ENCODE results near the gene NT5DC2.
A peak's percentile ranks its signal among the peaks of the same experiment; 100 is the strongest.

The NT5DC2 gene
- 11.3 to 14.8 reads per million in 2 donors for total RNA-seq

DNA sequence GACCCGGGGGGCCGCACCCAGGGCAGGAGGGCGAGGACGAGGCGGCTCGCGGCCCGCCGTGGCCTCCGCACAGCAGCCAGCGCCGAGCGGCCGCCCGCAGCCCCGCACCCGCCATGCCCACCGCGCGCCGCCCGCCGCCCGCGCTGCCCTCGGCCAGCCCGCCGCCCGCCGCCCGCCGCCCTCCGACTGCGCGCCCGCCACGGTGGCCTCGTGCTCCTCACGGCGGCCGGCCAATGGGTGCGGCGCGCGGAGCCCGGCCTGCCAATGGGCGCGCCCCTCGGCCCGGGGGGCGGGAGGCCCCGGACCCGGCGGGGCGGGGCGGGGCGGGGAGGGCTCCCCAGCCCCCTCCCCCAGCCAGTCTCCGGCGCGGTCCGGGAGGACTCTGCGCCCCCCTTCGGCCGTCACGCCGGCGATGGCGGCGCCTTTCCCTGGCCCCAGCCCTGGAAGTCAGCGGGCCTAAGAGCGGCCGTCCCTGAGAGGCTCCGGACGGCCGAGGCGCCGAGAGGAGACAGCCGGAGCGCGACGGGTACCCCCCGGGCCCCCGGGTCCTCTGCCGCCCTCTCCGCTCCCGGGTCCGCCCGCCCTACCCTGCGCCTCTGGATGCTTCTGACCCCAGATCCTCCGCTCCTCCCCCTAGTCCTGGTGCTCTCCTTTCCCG is at the start of gene NT5DC2:
TSS of gene NT5DC2 (minus strand) at position 235 of the 658 bp plus-strand sequence. CDS start at position 115, 120 bp downstream.
- DNase-seq = peak; percentile 62

DNA sequence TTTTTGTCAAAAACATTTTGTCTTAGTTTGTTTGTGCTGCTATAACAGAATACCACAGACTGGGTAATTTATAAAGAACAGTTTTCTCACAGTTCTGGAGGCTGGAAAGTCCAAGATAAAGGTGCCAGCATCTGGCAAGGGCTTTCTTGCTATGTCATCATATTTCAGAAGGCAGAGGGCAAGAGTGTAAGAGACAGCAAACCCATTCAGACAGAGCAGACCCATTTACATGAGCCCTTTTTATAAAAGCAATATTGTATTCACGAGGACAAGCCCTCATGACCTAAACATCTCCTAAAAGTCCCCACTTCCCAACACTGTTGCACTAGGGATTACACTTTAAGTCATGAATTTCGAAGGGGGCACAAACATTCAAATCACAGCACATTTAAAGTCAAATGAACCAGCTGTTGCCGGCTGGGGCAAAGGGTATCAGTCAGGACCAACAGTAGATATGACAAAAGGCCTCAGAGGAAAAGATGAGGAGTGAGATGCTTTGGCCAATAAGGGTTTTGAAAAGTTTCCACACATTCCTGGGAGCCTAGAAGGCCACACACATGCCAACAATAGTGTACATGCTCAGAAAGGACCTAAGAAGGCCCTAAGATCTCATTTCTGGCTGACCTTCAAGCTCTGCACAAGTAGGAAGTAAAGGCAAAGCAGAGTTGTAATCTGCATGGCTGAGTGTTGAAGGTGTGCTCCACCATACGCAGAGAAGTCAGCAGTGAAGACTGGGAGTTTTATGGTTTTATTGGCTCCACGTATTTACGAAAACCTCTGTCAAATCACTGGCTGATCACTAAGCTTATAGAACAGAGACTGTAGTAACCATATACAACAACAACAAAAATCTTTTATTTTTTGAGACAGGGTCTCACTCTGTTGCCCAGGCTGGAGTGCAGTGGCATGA is 40.7 kb upstream of the NT5DC2 start:
- no peak for DNase-seq

DNA sequence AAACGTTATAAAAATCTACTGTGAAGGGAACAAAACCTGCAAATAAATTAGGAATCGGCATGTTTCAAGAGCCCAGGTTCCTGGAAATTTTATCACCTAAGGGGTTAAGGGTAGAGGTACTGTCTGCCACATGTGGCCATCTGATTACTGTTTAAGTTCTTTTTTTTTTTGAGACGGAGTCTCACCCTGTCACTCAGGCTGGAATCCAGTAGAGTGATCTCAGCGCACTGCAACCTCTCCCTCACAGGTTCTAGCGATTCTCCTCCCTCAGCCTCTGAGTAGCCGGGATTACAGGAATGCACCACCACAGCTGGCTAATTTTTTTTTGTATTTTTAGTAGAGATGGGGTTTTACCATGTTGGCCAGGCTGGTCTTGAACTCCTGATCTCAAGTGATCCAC is 38.6 kb upstream of the NT5DC2 start:
- DNase-seq = no peak

DNA sequence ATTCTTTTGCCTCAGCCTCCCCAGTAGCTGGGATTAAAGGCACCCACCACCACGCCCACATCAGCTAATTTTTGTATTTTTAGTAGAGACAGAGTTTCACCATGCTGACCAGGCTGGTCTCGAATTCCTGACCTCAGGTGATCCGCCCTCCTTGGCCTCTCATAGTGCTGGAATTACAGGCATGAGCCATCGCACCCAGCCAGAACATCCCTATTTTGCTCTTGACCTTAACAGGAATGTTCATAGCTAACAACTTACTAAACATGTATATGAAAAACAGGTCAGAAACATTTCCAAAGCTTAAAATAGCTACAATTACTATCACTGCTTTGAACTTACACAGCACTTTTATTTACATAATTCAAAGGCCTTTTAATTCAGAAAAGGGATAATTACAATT is 36.4 kb upstream of the NT5DC2 start:
- DNase-seq = no peak

DNA sequence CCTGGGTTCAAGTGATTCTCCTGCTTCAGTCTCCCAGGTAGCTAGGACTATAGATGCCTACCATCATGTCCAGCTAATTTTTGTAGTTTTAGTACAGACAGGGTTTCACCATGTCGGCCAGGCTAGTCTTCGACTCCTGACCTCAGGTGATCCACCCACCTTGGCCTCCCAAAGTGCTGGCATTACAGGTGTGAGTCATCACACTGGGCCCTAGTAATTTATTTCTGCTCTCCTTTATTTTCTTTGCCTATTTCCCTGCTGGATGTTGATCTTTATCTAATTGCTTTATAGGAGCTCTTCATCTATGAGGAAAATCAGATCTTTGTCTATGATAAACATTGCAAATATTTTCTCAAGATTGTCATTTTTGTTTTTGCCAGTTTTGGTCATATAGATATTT is 34.4 kb upstream of the NT5DC2 start:
- DNase-seq = no peak

DNA sequence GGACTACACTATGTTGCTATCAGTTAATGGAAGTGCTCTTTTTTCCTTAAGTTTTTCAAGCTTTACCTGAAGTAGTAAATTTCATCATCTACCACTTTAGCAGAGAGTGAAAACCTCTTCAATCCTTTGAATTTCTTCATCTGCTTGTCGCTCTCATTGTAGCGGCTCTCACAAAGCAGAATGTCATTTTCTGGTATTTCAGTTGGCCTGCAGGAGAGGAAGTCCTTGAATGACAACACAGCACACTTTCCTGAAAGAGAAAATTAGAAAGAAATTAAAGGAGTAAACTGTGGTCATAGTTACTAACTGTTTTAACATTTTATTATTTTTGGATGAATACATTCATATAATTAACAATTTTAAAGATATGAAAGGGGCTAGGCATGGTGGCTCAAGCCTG is 30.3 kb upstream of the NT5DC2 start:
- DNase-seq = no peak

DNA sequence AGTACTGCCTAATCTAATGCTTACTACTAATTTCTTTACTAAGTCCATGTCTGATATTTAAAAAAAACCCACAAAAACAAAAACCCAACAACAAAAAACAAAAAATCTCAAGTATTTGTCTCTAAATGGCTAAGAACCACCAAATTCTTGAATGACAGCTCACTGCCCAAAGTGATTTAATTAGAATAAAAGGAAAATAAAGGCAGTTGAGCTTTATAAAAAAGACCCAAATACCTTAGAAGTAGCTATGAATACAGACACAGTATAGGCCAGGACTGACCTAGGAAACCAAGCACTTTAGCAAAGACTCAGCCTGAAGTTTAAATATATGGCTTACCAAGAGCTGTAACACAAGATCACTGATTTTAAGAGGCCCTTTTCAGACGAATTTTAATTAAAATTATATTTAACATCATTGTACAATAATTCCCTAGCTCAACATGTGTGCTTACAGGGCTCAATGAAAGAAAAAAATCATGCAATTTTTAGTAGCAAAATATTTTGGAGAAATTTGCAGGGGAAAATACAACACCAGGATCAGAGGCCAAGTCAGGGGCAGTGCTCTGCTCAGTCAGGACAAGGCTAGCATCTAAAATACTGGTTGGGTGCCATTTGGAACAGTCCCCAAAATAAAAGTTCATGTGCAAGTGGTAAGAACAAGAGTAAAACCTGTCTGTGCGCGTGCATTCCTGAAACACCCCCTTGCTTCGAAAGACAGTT is 27.5 kb upstream of the NT5DC2 start:
- DNase-seq = no peak

DNA sequence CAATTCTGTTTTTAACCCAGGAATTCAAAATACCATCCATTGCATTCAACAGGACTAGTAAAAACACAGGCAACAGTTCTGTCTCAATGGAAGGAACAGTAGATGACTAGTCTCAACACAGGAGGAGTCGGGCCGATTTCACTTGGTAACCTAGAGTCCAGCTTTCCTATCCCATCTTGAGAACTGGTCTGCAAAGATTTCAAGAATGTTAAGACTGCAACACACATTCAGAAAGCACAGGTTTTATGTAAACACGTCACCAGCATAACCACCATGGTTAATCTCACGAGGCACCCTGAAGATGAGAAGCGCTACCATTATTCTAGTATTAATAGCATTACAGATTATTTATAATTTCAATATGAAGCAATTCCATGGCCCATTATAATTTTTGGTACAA is 24.8 kb upstream of the NT5DC2 start:
- DNase-seq = no peak

DNA sequence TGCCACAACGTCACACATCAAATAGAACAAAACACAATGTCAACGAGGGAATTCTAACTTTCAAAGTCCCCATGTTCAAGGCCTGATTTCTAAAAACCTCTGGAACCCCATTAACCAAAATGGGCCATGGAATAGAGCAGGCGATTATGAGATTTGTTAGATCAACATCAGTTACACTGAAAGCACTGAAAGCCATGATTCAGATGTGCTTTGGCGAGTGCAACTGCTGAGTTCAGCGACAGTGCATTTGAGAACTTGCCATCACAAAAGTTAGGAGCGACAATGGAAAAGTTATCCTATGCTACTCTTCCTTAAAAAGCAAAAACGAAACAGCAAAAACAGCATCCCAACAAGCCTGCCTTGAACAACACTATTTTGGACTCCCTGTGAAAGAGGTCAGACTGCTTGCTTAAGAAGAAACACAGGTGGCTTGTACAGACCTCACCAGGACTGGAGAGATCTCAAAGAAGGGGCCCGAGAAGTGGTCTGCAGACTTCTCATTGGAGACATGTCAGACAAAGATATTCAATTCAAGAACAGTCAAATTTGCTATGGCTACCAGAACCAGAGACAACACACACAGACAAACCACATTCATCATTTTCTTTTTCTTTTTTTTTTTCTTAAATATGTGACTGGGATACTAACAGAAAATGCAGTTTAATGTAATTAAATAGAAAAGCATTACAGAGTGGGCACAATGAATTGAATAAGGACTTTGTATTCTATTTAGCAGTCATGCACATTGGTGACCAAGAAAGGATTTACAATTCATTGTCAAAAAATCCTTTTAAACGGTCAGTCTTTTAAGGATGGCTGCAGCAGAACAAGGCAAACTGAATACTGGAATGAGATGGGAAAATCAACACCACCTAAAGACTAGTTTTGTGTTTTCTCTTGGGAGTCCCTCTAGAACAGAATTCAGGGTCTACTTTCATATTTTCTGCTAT is 23.6 kb upstream of the NT5DC2 start:
- DNase-seq = no peak

DNA sequence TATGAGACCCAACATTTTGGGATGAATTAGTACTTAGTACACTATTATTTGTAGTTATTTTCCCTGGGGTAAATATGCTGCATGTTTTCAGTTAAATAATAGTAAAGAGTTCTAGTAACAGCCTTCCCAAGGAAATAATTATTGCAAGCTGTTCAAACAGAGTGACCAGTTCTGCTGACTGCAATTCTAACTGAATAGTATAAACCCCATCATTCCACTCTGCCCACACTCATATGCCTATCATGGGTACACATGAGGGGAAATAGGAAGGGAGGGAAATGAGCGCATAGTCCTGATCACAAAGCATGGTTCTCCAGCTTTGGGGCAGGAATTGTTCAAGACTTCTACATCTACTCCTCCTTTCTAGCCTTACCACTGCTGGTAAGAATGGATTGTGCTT is 21.4 kb upstream of the NT5DC2 start:
- no peak for DNase-seq

DNA sequence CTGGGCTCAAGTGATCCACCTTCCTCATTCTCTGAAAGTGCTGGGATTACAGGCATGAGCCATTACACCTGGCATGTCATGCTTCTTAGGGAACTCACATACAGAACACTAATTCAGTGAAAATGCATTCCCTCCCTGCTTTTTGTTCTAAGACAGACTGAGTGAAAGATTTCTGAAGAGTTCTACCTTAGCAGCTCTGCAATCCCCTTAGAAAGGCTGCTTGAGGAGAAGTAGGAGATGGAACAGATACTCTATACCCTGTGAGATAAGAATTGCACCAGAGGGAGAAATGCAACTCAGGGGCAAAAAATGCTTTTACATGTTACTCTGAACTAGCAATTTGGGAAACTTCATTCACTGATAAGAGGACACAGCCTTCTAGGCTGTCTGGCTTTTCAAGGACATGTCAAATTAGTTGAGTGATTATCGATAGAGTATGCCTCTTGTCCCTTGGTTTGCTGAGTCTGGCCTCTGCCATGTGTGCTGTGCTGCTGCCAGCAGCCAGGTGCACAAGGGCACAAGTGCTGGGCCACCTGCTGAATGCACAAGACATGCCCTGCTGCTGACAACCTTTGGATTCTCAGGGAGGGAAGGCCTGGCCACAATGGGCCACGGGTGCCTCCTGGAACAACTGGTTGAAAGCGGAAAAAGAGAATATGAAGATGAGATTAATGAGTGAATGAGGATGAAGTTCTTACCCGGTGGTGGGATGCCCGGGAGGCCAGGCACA is 20.5 kb upstream of the NT5DC2 start:
- DNase-seq = no peak

DNA sequence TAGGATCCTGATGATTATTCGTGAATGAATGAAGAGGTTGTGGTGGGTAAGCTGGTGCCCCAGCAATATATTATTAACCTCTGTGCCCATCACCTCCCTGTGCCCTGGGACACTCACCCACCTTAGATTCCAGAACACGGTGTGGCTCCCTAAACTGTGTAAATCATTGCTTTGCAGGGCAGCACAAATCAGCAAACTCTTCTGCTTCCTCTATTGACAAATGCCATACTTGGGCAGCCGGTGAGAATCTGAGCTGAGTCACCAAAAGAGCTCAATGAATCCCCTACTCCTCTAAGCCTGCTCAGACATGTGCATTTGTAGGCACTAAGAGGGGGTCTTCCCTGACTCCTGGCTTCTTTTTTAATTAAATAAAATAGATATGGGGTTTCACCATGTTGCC is 18.4 kb upstream of the NT5DC2 start:
- no peak for DNase-seq

DNA sequence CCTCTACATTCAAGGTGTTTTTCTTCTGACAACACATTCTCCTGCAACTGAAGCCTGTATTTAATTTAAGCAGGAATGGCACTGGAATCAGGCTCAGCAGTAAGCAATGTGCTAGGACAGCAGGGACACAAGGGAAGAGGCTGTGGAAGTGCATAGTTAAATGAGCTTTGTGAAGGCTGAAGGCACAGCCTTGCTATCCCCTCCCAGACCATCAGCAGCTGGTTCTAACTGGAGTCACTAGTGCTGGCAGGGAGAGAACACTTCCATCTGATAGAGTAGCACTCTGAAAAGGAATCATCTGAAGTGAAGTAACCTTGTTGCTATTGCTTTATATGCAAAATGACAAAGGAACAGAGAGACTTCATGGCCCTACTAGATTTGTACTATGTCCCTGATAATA is 17.5 kb upstream of the NT5DC2 start:
- no peak for DNase-seq

DNA sequence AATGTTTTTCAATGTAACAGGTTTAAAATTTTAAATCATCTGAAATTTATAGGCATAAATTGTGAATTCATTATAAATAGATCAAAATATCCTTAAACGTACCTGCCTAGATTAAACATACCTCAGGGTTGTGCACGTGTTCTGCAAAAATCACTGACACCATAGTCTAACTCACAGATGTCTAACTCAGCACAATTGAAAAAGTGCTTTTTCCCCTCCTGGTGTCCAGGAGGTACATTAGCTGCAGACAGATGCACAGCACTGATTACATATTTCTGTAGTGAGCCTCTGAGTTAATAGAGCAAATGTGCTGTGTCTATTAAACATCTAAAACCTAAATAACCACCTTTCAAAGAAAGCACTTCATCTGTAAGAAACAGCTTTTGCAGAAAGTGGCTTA is 13.5 kb upstream of the NT5DC2 start:
- no peak for DNase-seq

DNA sequence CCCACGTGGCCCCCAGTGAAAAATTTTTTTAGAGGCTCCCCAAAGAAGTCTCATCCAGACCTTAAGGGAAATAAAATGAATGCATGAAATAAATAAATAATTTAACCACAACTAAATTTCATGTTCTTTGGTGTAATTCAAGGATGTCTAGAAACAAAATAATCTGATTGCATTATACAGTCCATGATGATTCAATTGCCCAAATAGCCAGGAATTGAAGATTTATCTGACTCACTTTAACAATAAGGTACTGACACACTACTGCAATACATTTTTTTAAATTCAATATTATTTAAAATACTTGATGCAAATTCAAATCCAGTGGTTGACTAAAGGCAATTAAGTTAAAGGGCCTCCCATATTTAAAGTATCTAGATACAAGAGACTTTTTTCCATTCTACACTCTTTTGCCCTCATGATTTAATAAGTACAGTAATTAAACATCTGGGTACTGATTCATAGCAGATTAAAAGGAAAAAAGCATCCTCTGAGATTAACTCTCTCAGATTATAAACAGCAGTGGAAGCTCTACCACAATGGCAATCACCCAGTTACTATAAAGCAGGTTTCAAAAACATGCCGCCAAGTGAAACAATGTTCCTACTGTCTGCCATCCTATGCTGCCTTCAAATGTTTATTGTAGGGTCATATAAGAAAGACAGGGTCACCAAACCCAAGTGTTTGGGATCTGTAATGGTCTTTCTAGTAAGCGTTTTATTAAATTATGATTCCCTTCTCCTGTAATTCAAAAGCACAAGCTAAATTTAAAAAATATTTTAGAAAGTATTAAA is 12.6 kb upstream of the NT5DC2 start:
- no peak for DNase-seq

DNA sequence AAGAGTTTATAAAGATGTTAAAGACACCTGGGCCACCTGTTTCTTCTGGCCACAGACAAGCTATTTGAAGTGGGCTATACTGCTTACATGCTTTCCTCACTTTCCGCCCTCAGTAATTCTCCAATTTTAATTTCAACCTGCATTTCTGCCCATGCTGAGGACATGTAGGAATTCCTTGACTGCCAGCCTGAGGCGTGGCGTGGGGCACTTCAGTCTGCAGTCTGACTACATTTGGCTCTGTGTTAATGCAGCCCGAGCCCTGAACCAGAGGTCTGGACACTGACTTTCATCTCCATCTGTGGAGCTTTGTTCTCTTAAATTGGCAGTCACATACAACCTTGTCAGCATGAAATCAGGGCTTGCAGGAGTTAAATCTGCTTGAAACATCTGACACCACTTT is 11.3 kb upstream of the NT5DC2 start:
- no peak for DNase-seq

DNA sequence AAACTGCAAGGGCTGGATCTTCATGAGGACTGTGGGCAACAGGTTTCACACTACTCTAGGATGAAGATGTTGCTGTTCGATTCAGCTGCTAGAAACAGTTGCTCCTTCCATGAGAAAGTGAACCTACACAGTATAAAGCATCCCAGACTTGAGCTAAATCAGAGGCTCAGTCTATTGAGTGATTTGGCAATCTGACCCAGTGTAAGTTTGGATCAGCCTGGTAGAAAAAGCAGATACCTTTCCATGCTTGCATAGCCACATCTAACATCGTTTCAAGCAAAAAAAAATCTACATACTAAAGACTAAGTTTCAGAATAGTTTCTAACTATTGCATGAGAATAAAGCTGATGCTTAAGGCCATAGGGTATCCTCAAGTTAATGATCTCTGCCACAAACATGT is 7.4 kb upstream of the NT5DC2 start:
- no peak for DNase-seq

DNA sequence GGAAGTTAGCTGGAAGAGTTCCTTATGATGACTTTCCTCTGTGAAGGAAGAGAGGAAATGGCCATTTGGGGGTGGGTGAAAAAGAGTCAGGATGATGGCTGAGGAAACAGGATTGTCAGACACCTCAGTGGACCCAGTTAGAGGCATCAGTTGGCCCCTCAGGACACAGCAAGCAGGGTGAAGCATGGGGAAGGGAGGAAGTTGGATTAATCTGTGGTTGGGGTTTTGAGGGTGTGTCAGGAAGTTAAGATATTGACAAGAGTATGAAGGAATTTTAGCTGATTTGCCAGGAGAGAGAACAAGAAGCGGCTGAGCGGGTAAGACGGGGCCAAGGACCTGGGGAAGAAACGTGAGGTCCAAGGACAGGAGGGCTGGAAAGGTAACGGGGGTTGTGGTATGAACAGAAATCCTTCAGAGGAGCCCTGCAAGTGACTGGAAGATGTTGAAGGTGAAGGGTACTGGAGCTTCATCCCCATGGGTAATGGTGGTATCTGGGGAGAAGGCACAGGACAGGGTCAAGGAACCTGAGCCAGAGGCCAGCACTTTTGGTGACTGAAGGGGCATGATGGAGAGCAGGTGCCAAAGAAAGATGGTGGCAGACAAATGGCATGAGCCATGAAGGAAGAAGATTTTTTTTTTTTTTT is 5.5 kb upstream of the NT5DC2 start:
- DNase-seq = no peak

DNA sequence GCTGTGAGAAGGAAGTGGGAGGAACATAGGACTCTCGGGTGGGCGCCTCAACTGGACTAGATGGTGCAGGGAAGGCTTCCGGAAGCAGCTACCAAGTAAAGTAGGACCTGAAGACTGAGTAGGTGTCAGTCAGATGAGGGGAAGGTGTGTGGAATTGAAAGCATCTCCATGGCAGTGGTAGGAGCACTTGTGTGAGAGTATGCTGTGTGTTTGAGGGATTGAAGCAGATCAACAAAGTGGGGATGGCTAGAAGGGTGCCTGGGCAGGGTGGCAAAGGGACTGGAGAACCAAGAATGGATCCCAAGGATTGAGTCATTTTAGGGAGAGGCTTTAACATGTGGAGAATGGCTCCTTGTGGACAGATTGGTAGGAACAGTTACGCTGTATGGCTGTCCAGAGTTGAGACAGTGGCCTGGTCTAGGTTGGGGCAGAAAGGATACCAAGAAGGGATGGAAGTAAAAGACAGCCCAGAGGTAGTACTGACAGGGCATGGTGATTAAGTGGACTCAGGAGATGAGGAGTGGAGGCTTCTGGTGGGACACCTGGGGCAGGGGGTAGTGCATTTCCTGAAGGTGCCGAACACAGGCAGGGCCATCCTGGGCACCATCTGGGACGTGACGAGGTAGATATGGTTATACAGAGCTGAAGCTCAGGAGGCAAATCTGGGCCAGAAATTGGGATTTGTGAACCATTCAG is 4.2 kb upstream of the NT5DC2 start:
- DNase-seq = no peak

DNA sequence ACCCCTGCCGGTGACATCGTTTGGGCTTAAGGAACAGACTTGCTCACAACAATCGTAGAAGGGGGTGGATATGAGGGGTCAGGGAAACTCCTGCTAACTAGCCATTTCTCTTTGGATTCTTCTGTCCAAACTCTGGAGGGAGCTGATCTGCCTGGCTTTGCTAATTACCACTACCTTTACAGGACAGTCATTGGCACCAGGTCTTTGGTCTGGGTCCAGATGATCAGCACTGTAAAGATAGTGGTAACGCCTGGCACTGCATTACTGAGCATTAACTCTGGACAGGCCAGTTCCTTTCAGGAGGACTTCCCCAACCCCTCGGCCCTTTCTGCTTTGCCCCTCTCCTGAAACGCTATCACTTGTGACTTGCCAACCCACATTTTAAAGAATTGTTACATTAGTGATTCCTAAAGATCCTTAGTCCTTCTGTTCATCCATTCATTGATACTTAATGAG is 3.5 kb upstream of the NT5DC2 start:
- no peak for DNase-seq

Measured in activated gamma-delta T cell (primary cell).